NCI-H146 treated with DMSO at 0.1 percent for 48 hours (cell line): Measurements from ENCODE around the gene STARD13.
"Not testable (repeated sequence)": the region's sequence is repeated elsewhere in the genome, so short reads cannot be mapped to it uniquely, and the experiment has no call there.

Source experiments
- DNase-seq: peaks from one replicate; lab custom pipeline; 2025; ENCODE audit not compliant: unreplicated experiment; lab: John Stamatoyannopoulos, UW

STARD13 gene

DNA sequence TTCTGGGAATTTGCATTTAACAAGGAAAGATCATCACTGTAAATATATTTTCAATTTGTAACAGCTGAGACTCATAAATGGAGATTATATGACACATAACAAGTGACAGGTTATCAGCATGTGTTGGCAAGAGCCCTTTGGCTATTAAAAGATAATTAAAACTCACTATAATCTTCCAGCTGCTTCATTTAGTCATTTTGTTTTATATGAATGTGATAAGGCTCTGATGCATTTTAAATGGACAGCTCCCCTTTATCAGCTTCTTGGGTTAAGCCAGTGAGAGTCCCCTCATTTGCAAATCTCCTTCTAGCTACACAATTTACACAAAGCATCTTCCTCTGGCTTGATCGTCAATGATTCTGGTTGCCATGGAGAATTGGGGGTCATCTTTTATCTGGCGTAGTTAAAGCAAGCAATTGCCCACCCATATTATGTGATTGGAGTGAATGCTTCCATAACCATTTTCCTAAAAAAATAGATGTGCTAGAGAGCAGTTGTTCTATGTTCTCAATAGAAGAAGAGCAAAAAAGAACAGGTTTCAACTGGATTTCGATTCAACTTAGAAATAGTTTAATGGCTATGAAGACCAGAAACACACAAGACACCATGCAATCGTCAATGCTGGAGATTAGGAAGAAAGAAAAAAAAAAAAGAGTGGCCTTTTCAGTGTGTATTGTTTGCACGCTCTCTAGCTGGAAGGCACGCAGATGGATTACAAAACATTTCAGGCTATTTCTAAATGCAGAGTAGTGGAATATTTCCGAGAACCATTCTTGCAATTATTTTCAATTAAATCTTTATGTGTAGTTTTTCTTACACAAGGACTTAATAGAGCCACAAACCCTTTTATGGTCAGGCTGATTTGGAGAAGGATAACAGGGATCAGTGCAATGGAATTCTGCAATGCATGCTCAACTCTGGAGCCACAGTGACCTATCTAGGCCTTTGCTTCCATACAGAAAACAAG, 27.4 kb downstream of the STARD13 start:
- DNase-seq = no peak

DNA sequence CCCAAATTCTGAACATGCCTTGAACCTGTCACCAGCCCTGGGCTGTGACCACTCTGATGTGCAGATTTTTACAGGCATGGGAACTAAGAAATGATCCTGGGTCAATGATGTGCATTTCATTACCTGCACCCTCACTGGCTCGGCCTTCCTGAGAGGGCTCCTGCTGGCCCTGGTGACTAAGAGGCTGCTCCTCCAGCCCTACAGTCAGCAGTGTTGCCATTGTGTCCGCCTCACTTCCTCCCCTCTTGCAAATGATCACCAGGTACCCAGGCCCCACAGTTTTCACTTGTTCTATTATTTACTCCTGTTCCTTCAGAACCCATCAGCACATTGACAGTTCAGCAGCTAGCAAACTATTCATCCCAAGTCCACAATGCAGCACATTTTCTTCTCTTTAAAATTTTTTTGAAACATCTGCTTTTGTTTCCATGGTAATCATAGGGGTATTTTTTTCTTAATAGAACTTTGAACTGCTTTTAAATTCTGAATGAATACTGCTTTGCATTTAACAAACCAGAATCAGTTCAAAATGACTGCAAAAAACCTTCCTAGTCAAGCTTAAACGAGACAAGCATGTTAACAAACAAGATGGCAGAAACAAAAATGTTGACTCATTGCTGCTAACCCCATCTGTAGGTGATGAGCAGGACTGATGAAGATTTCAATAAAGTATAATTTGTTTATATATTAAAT, 29.3 kb downstream of the STARD13 start:
- no peak for DNase-seq

DNA sequence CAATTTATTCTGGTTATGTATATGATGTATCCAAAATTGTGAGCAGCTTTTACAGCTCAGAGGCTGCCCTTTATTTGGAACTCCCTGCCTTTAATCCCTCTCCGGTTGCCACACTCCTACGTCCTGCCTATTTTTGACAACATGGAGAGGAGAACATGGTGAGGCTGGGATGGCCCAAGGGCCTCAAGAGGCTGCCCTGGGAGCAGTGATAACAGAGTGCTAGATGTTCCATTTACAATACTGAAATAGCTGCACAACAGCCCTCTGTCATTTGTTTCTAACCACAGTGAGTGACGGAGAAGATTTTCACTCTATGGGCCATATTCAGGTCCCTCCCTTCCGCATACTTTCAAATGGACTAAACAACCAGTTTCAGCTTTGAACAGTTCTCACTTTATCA, 33.4 kb downstream of the STARD13 start:
- no peak for DNase-seq

DNA sequence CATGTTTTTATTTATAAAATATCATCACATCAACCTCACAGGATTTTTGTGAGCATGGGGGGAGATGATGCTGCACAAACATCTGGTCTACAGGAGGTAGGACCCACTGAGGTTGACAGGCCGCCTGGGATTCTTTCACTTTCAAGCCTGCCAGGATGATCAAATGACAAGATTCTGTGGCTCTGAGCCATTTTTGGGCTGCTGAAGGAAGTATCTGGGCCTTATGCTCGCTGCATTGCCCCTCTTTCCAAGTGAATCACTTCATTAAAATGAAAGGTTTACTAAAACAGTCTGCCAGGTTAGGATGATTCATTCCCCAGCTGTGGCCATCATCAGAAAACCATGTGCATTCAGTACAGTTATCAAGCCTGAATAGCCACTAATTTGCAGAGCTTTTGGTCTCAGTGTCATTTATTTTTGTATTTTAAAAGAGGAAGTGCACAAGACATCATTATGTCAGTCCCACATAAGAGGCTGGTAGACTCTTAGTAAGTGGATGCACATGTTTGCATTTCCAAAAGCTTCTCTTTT, 34.4 kb downstream of the STARD13 start:
- no peak for DNase-seq

DNA sequence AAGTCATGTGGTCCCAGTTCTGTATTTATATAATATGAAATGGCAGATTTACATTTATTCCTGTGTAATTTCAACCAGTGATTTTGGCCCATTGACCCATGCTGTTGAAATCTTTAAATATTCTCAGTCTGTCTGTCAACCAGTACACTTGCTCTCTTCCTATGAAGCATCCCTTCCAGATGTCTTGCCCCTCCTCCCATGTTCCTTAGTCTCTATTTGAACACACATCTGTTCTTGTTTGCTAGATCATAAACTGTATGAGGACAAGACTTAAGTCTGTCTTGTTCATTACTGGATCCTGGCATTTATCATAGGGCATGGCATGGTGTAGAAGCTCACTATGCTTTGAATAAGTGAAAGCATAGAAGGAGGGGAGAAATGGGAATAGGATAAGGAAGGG, 34.9 kb downstream of the STARD13 start:
- DNase-seq = no peak

DNA sequence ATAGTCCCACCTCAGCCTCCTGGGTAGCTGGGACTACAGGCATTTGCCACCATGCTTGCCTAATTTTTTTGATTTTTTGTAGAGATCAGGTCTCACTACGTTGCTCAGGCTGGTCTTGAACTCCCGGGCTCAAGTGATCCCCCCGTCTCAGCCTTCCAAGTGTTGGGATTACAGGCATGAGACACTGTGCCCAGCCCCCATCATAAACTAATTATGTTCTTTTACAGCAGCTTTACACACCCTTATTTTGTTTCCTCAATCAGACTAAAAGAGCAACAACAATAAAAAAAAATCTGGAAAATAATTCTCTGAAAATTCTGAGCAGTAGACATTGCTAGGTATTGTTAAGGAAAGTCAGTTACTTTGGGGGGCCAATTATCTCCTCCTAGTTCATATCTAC, 35.7 kb downstream of the STARD13 start:
- DNase-seq = no peak

DNA sequence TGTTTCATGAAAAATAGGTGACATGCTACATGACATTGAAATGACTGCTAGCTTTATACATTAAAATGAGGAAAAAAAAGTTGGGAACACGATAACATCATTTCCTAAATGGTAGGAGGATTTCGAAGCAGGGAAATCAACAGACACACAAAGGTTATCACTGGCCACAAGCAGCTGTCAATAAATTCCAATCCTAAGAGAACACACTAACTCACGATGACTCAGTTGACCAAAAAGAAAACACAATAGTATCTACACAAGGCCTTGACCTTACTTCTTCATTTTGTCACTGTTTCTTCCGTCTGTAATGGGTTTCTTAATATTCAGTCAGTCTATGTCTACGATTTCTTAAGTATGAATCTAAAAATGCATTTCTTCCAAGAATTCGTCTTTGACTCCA, 36.5 kb downstream of the STARD13 start:
- no peak for DNase-seq

DNA sequence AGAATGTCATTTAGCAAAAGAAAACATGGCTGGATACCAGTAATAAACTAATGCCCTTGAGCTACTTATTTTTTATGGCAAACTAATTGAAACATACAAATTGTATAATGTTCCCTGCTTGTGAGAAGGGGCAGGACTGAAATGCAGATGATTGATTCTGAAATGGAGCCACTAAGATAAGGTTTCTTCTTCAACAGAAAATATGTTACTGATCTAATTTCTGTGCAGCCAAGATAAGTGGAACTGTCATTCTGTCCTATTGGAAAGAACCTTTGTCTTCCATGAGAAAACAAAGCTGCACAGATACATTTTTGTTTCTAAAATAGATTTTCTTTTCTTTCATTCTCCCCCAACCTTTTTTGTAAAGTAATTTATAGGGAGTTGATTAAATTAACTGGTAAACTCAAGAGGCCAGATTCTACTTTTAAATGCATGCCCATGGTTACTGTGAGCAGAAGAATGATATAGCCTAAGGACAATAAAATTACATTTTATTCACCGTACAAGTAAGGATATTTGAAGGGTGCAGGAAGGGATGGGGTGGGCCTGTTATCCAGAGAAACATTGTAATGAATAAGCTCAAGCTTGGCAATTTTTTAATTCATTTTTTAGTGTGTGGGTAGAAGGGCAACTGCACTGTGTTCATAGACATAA, 39.9 kb downstream of the STARD13 start:
- DNase-seq = no peak

DNA sequence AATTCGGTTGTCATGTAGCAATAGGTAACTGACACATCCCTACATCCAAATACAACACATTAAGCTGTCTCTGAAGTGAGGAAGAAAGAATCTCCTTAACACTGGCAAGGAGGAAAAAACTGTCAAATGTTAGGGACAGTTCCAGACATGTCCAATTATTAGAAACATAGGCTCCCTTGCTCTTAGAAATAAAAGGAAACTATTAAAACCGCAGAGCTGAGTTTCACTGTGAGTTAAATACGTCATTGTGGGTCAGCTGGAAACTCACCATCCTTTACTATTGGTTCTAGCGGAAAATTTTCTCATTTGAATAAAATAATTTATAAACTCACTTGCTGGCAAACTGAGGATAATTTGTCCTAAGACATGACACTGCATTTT, 40.7 kb downstream of the STARD13 start:
- DNase-seq = no peak

DNA sequence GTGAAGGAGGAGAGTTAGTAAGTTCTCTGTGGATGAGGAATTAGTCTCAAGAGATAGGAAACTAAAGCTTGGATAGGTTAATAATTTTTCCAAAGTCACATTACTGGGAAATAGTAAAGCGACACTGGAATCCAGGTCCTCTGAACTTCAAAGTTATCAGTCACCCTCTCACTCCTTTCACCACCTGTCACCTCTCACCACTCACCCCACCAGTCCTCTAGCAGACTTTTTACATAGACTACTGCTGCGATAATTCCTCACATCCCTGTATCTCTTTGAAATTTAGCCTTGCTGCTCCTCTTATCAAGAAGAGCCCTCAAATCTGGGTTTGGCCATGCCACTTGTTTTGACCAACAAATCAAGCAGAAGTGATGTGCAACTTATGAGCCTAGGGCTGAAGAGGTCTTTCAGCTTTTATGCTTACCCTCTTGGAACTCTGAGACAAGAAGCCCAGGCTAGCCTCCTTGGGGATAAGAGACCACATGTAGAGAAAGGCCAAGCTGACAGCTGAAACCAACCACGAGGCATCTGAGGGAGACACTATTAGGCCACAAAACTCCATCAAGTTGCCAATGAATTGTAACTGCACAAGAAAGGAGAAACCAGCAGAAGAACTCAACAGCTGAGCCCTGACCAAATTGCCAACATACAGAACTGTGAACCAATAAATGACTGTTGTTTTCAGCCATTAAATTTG, 41.2 kb downstream of the STARD13 start:
- no peak for DNase-seq

DNA sequence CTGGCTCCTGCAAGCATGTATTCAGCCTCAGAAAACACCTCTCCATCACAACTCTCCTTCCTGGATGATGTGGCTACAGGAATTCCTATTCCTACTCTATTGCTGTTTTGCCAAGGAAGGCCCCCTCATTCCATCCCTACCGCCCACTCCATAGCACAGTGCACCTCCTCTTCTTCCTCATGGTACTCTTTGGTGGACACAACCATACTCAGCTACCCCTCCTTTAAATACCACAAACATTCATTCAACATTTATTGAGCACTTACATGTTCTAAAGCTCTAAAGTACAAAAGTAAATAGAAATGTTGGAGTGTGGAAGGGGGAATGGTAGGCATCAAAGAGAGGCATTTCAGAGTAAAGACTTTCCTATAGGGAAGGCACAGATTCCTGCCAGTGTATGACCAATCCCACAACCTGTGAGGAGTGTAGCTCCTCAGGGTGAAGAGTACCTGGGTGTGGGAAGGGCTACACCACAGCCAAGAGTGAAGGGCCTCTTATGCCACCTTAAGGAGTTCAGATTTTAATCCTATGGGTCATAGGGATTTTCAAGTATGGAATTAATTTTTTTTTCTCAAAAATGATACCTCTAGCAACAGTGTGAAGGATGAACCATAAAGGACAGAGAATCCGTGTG, 42.5 kb downstream of the STARD13 start:
- no peak for DNase-seq

DNA sequence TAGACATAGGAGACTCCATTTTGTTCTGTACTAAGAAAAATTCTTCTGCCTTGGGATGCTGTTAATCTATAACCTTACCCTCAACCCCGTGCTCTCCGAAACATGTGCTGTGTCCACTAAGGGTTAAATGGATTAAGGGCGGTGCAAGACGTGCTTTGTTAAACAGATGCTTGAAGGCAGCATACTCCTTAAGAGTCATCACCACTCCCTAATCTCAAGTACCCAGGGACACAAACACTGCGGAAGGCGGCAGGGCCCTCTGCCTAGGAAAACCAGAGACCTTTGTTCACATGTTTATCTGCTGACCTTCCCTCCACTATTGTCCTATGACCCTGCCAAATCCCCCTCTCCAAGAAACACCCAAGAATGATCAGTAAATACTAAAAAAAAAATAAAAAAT, 43.2 kb downstream of the STARD13 start:
- DNase-seq = not testable (repeated sequence)

DNA sequence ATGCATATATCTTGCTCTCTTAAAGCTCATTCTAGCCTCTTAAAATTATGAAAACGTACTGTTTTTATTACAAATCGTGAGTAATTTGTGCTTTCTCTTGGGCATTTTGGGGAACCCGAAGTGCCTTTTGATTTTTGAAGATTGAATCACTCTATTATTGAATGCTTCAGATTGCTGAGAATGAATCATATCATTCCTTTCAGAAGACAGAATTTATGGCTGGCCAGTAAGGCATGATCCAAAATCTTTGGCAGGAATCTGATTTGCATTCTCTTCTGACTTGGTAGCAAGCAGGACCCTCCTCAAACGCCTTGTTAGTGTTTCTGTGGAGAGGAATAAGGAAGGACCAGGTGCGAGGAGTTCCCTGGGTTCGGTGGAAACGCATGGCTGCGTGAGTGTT, 49.5 kb downstream of the STARD13 start:
- no peak for DNase-seq

DNA sequence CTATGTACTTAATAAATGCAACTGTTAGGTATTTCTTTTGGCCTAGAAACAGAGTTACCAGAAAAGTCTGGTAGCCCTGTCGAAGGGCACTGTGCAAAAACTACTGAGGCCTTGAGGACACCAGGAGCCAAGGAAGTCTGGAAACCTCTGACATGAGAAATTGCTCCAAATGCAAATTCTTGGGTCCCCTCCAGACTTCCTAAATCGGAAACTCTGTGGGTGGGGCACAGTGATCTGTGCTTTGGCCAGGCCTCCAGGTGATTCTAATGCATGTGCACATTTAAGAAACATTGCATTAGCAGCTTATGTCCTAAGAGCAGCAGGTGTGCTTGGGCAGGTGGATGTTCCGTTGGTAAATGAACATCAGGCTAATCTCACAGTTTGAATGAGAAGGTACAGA, 50.0 kb downstream of the STARD13 start:
- no peak for DNase-seq

DNA sequence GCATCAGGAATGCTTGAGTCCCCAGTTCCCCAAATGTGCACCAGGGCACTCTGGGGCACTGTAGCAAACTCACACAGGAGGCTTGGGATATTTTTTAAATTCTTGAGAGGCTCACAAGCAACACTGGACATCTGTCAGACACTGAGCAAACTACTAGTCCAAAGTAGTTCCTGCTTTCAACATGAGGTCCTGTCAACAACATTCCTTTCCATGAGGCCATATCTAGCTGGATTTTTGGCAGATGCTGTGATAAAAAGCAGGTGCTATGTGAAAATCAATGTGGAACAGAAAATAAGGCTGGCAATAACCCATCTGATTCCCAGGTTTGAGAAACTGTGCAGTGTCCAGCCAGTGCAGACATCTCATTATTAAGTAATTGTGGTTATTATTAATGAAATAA, 50.5 kb downstream of the STARD13 start:
- no peak for DNase-seq

DNA sequence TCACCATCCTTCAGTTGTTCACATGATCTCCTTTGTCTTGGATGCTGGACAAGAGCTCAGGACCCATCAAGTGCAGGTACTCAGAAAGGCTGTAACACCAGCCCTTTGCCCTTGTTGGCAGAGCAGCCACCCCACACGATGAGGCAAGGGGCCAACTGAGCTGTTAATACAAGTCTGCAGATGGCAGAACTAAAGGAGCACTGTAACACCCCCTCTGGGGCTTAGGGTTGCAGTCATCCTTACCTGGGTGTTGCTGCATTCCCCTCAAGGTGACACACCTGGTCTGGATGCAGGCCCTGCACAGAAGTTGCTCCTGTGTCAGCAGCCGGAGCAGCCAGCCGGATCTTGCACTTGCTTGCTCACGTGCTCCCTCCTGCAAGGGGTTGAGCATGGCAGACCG, 52.0 kb downstream of the STARD13 start:
- DNase-seq = no peak

DNA sequence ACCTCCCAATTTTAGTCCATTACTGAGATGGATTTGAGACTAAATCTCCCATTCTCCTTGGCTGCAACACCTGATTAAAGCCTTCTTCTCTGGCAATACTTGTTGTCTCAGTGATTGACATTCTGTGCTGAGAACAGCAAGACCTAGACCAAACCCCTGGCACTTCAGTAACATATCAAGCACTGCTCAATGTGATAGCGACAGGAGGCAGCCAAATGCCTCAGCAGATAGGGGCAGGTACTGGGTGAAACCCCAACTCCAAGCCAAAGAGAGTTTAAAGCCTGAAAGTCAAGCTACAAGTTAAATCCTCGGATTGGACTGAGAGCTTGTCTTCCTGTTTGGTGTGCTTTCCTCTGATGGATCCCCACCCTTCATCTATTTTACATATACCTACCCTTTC, 52.7 kb downstream of the STARD13 start:
- no peak for DNase-seq

DNA sequence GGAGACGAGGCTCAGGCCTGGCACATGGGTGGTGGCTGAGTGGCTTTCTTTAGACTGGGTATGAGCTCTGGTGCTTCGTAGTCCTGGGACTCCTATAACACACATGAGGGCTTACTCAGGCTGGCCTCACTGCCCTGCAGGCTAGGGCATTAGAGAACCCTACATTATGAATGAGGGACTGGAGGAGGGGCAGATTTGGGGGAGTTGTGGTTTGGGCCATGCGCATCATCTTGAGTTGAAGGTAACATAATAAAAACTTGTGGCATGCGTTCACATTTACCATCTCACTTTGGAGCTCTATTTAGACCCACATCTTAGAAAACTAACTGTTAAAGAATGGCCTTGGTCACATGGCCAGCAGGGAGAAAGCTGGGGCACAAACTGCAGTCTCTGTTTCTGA, 54.2 kb downstream of the STARD13 start:
- DNase-seq = no peak

DNA sequence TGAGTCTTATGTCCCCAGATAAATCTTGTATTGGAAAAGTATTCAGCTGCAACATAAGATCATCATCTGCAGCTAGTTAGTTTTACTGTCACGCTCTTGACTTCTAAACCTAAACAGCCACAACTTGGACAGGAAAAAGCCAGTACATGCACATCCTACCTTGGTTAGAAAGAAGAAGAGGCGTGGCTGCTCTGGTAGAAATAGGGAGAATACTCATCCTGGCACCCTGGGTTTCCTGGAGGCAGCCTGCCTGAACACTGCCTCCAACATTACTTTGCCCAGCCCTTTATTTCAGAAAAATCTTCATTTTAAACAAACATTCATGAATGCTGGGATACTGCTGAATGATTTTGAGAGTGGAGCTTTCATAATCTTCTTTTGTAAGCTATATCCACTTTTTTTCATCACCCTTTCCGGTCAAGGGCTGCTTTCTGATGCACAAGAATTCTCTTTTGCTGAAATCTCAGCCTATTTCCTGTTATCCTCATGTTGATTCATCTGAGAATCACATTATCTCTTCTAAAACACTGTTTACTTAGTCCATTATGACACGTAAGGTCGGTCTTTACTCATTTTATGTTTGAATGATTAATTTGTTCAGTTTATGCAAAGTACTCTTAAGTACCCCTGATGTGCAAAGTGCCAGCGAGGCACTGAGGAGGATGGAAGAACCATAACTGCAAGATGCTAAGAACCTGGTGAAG, 55.2 kb downstream of the STARD13 start:
- no peak for DNase-seq
